Stromal cell of bone marrow (primary cell): ENCODE results near the gene ANKRD65.
"Not testable (repeated sequence)": the region's sequence is repeated elsewhere in the genome, so short reads cannot be mapped to it uniquely, and the experiment has no call there.

ENCODE experiments used
- DNase-seq: peaks from one replicate; pipeline ENCODE4 v3.0.0-alpha.2; 2012; ENCODE audit warnings: low read depth

The ANKRD65 gene

DNA sequence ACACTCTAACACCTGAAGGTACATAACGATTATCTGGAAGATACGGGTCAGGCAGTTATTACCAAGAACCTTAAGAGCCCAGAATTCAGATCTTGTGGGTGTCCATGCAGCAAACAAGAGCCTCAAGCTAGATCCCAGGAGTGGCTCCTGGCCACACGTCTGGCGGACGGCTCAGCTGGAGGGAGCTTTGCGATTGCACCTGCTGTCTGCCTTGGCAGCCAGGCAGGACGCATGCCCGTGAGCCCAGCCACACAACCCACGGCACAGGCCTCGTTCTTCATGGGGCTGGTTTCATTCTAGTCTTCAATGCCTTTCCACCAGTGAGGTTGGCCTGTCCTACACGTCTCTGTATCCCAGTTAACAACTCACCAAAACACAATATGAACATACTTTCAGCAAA lies 27.6 kb downstream of the ANKRD65 start:
- no peak for DNase-seq

- DNase-seq, result no peak
Measured at GRCh38 chr1:1393014-1393413, 28.1 kb downstream of the ANKRD65 start.

DNA sequence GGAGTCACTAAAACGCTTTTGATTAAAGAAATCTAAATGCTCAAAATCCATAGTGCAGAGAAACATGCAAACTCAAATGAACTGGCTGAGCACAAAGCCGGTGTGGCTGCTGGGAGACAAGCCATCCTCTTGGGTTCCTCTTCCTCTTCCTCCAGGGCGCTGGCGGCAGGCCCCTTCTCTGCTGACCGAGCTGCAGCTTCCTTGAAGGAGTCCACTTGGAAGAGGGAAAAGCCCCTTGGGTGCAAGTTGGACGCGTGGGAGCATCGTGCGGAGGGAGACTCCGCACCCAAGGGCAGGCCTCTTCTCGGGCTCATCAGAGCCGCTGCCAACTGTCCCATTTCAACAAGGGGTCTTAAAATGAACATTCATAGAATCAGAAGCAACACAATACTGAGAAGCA lies 29.9 kb downstream of the ANKRD65 start:
- DNase-seq, result no peak

DNA sequence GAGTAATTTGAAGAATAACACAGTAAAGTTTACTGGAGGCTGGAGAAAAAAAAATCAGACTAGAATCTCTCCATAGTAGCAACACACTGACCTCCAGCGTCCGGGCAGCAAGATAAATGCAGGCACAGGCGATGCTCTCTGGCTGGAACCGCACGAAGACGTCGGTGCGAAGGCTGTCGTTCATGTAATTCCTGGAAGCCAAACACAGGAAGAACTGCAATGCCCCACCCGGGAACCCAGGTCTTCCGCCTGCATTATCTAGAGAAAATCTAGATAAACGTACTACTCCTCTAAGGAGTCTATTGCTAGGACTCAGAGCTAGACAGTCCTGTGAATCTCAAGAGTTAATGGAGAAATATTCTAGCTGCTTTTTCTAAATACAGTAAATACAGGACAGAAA lies 30.4 kb downstream of the ANKRD65 start:
- DNase-seq, result no peak

DNA sequence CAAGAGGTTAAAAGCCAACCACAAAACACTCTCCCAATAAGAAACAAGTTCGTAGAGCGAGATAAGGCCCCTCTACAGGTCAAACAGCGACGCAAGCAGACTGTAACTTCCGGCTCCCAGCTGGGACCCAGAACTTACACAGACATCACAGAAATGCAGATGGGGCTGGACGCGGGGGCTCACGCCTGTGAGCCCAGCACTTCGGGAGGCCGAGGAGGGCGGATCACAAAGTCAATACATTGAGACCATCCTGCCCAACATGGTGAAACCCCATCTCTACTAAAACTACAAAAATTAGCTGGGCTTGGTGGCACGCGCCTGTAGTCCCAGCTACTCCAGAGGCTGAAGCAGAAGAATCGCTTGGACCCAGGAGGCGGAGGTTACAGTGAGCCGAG lies 33.0 kb downstream of the ANKRD65 start:
- DNase-seq, result no peak

DNA sequence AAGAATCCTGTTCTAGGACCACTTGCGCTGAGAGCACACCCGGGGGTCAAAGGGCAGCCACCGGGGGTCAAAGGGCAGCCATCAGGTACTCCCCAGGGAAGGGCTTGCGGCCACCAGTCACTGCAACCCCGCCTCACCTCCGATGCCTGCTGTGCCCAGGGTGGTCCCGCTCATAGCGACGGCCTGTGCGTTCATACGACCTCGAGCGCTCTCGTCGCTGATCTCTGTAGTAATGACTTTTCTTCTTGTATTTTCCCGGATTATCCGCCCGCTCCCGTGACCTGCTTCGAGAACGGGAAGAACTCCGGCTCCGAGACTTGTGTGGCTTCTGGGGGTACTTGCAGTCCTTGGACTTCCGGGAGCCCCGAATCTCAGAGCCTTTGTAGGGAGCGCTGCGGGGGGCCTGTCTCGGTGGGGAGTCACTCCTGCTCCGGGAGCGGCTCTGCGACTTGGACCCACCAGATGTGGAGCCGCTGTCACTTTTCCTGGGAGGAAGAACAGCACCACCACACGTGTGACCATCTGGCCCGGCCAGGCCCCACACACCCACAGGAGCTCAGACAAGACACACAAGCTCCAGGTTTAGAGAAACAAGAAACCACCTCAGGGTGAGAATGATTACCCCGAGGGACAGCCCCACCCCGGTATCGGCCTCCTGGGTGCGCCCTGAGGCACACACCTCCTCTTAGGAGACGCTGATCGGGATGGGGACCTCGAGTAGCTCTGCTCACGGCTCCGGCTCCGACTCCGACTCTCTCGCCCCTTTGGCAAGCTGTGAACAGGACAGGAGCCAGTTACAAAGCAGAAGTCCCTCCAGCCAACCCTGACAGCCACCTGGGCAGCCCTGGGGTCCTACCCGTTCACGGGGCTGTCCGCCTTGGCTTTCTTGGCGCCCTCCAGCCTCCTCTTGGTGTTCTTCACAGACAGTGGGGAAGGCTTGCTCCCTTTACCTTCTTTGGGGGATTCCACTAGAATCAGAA lies 33.7 kb downstream of the ANKRD65 start:
- DNase-seq, result no peak

GRCh38 chr1:1385931-1386330 lies 35.1 kb downstream of the ANKRD65 start:
- DNase-seq, result no peak

DNA sequence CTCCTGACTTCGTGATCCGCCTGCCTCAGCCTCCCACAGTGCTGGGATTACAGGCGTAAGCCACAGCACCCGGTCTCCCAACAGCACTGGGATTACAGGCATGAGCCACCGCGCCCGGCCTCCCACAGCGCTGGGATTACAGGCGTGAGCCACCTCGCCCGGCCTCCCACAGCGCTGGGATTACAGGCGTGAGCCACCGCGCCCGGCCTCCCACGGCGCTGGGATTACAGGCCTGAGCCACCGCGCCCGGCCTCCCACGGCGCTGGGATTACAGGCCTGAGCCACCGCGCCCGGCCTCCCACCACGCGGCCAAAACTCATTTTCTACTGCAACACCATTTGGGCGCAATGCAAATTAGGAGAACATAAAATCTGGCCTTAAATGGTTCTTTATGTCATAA lies 35.7 kb downstream of the ANKRD65 start:
- not testable (repeated sequence) for DNase-seq

DNA sequence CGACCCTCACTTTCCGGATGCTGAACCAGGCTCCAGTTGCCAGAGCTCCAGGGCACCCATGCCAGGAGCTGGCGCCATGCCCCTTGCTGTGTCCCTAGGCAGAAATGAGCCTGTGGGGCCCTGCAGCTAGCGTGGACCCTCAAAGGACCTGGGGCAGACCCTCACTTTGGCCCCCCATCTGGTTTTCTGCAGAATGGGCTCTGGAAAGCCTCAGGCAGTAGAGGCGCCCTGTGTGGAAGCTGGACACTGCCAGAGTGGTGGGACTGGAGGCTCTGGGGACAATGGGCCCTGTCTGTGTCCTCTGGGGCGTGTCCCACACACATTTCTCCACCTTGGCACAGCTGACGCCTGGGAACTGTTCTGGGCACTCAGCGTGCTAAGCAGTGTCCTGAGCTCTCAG lies 39.8 kb downstream of the ANKRD65 start:
- no peak for DNase-seq

DNA sequence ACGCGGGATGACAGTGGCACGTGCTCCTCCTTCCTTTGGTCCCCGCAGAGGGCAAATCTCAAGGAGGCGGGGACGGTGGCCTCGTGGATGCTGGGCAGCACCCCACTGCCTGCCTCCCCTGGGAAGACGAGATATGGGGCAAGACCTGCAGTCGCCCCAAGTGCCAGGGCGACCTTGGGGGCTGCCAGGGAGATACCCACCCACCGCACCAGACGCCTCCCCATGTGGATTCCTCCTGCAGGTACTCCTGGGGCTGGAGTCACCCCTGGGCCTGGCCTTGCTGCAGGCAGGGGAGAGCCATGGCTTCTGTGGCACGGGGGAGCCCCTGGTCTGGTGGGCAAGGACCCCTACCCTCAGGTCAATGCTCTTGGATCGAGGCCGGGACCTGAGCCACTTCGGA lies 40.2 kb downstream of the ANKRD65 start:
- DNase-seq, result no peak

DNA sequence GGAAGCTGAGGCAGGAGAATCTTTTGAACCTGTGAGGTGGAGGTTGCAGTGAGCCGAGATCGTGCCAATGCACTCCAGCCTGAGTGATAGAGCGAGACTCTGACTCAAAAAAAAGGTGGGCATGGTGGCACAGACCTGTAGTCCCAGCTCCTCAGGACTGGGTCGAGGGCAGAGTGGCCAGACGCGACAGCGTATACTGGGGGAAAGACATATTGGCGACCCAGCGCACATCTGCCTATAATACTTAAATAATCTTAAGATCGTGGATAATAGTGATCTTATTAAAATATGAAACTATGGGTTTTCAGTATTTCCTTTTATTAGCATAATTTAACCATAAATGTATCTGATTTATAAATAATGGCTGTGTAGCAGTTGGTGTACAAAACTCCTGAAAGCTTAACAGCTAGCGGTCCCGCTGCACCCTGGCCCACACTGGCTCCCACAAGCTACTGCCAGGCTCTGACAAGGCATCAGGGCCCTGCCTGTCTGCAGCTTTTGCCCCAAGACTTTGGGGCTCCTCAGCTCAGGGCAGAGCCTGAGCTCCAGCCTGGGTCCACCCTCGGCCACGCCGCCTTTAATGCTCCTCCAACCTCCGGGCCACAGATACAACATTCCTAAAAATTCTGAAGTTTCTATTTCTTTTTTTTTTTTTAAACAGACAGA lies 43.4 kb downstream of the ANKRD65 start:
- no peak for DNase-seq

DNA sequence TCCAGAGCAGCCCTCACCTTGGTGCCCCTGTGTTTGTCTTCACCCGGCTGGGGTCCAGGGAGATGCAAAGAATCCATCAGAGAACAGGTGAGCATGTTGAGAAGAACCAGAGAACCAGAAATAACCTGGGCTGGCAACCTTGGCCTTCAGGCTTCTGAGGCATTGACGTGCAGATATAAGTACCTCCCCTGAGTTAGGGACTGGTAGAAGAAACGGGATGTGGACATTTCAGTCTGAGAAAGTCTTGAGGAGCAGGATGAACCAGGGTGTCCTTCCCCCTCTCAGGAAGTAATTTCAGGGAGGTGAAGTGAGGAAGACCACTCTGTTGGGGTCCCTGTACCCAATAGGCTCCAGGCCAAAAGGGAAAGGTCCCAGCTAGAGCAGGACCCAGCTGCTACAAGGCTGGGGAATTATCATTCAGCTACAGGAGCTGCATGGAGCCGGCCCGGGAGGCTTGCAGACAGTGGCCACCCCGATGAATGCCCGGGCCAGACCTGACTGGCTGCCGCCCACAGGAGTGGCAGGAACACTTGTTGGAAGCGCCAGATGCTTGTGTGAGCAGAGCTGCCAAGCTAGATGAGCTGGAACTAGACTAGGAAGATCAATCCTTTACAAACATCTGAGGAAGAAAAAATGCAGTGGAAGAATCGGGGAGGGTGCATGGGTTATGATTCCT lies 44.4 kb downstream of the ANKRD65 start:
- no peak for DNase-seq

GRCh38 chr1:1374929-1375662 lies 46.0 kb downstream of the ANKRD65 start, which contains the start of gene AURKAIP1:
Gene AURKAIP1 (minus strand): TSS chr1:1375207. CDS start chr1:1374756, 451 bp downstream.
- DNase-seq, result peak; percentile 100

- no peak for DNase-seq
Measured at GRCh38 chr1:1374589-1374928, 46.5 kb downstream of the ANKRD65 start.

GRCh38 chr1:1373815-1374588 lies 47.1 kb downstream of the ANKRD65 start:
- DNase-seq, result no peak

DNA sequence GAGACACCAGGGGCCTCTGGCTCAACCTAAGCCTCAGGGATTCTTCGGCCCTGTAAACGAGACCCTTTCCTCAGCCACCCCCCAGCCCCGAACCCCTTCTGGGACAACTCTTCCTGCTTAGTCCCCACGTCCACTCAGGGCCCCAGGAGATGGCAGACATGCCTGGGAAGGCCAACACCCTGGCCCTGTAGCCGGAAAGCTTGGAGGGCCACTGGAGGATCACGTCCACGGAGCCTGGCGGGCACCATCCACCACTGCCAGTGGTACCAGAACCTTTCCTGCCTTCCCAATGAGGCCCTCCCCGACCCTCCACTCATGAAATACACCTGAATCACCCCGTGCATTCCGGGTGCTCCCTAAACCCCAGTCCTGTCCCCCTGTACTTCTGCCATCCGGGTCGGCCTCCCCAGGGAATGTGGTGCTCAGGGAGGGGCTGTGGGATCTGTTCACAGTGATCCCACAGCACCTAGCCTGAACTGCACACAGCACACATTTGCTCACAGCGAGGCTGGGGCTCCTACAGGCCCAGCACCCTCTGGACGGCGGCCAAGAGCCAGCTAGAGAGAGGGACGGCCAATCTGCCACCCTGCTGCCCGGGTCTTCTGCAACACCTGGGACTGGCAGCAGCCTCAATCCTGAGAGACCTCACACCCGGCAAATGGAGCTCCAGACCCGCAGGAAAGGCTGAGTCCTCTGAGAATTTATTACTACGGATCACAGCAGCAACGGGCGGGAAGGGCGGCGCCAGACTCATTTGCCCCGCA lies 47.8 kb downstream of the ANKRD65 start:
- no peak for DNase-seq

DNA sequence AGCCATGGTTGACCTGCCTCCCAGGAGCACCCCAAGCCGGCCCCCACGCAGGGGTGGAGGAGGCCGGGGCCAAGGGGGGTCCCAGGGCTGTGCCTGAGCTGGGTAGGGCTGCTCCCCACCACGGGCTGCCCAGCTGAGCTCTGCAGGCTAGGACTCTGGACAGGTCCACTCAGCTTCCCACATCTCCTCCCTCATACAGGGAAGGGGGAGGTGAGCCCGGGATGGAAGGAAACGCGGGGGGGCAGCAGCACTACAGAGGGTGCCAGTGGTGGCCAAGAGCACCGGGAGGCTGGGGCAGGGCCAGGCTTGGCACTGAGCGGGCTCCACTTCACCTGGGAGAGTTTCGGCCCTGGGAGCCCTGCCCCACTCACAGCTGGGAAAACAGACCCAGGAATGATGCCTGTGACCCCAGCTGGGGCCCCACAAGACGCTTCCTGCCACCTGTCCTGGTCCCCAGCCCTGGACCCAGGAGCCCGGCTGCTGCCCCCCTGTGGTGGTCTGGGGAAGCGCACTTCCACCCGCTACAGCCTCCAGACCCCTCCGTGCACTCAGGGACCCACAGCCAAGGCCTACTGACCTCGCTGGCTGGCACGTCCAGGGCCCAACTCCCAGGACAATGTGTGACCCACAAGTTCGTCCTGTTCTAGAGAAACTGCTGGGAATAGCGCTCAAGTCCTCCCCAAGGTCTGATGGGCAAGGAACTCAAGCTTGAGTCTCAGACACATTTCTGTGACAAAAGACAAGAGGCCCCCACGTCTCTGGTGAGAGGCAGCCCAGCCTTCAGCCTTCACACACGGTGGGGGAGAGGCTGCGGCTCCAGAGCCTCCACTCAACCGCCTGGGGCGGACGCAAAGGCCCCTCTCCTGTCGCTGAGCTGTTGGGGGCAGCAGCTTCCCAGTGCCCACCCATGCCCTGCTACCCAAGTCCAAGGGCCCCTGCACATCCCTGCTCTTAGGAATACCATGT lies 49.0 kb downstream of the ANKRD65 start:
- DNase-seq, result no peak

DNA sequence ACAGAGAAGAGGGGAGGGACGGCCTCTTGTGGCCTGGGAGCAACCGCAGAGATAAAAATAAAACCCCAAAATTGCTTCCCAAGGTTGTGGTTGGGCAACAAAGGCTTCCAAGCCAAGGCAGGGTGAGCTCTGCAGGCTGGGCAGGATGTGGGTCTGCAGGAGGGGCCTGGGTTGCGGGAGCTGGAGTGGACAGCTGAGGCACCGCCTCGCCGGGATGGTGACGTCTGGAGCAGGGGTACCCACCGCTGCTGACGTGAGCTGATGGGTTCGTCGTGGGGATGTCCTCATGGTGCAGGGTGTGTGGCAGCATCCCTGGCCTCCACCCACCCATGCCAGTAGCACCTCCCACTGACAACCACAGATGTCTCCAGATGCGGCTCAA lies 49.7 kb downstream of the ANKRD65 start:
- DNase-seq, result no peak

GRCh38 chr1:1370771-1371300 lies 50.2 kb downstream of the ANKRD65 start:
- DNase-seq, result no peak
